Activated CD8-positive, alpha-beta memory T cell treated with anti-CD3 and anti-CD28 coated beads, Interleukin-2, amount 50 U/mL, for 4 hours (primary cell): ENCODE measurements around the gene PCMTD2.
A peak's percentile ranks its signal among the peaks of the same experiment; 100 is the strongest.

Source experiments
- DNase-seq: peaks from one replicate; pipeline ENCODE4 v3.0.0-alpha.2; 2020

Gene PCMTD2

GRCh38 chr20:64255361-64256281, at the start of gene PCMTD2:
Gene PCMTD2 (plus strand): TSS chr20:64255748. CDS start chr20:64259966, 4,218 bp downstream.
- peak; percentile 85 for DNase-seq

GRCh38 chr20:64206614-64207013, 48.9 kb upstream of the PCMTD2 start:
- no peak for DNase-seq

GRCh38 chr20:64207641-64208590, 47.6 kb upstream of the PCMTD2 start:
- DNase-seq: no peak

GRCh38 chr20:64209148-64209547, 46.4 kb upstream of the PCMTD2 start:
- DNase-seq: no peak

GRCh38 chr20:64210656-64211369, 44.7 kb upstream of the PCMTD2 start:
- DNase-seq: no peak

GRCh38 chr20:64211874-64212658, 43.5 kb upstream of the PCMTD2 start:
- no peak for DNase-seq

- no peak for DNase-seq
Observed at GRCh38 chr20:64212755-64213154, 42.8 kb upstream of the PCMTD2 start.

GRCh38 chr20:64214113-64214512, 41.4 kb upstream of the PCMTD2 start:
- no peak for DNase-seq

- no peak for DNase-seq
Observed at GRCh38 chr20:64214952-64215351, 40.6 kb upstream of the PCMTD2 start.

GRCh38 chr20:64216036-64216435, 39.5 kb upstream of the PCMTD2 start:
- DNase-seq: no peak

- no peak for DNase-seq
Observed at GRCh38 chr20:64216910-64217309, 38.6 kb upstream of the PCMTD2 start.

- DNase-seq: no peak
Observed at GRCh38 chr20:64217539-64218221, 37.9 kb upstream of the PCMTD2 start.

GRCh38 chr20:64219202-64219601, 36.3 kb upstream of the PCMTD2 start:
- DNase-seq: no peak

- no peak for DNase-seq
Observed at GRCh38 chr20:64219730-64220129, 35.8 kb upstream of the PCMTD2 start.

GRCh38 chr20:64220420-64220819, 35.1 kb upstream of the PCMTD2 start:
- no peak for DNase-seq

- no peak for DNase-seq
Observed at GRCh38 chr20:64220891-64221527, 34.5 kb upstream of the PCMTD2 start.

- DNase-seq: no peak
Observed at GRCh38 chr20:64222291-64222735, 33.2 kb upstream of the PCMTD2 start.

- DNase-seq: no peak
Observed at GRCh38 chr20:64222851-64223525, 32.6 kb upstream of the PCMTD2 start.

GRCh38 chr20:64223526-64224067, 32.0 kb upstream of the PCMTD2 start:
- no peak for DNase-seq
